Body of pancreas (tissue), 4 donors: ENCODE results near the gene MINDY2. TPM values are rescaled to one million over a fixed set of nuclear protein-coding genes. Genes with fewer than 3 reads are reported as not detected.
"Not testable (repeated sequence)": the region's sequence is repeated elsewhere in the genome, so short reads cannot be mapped to it uniquely, and the experiment has no call there.

Experiments
- ATAC-seq: fragments of 150-250 bp; one replicate; pipeline ENCODE4 v1.9.1; 2016
- DNase-seq, 4 donors: peaks; one replicate each; pipeline ENCODE4 v3.0.0-alpha.2; 2019
- H3K27ac ChIP-seq, 4 donors: fragments of 200-600 bp; sonication (generic); 1 replicate in 3 of 4; 2 replicates in 1 of 4; pipeline versions ENCODE4 v1.5.1 to v1.6.1; 2016 to 2019; ENCODE audit warnings: mild to moderate bottlenecking in 1 of 4, mixed read lengths in 1 of 4, moderate library complexity in 1 of 4
- H3K27me3 ChIP-seq, 2 donors: fragments of 200-600 bp; sonication (generic); one replicate each; pipeline ENCODE4 v1.6.0; 2016; ENCODE audit warnings: mild to moderate bottlenecking in 1 of 2
- H3K36me3 ChIP-seq, 2 donors: fragments of 200-600 bp; sonication (generic); replicated peaks in 1 of 2; 2 replicates each; pipeline ENCODE4 v1.5.1; 2016; ENCODE audit warnings: low read depth in 2 of 2; ENCODE audit not compliant: insufficient read depth in 1 of 2
- H3K4me1 ChIP-seq: fragments of 200-600 bp; sonication (generic); one replicate; pipeline ENCODE4 v1.6.0; 2016
- H3K4me3 ChIP-seq, 2 donors: fragments of 200-600 bp; sonication (generic); 1 replicate in 1 of 2; 2 replicates in 1 of 2; pipeline ENCODE4 v1.5.1; 2016 to 2019
- H3K9me3 ChIP-seq, 3 donors: fragments of 200-600 bp; sonication (generic); 1 replicate in 2 of 3; 2 replicates in 1 of 3; pipeline ENCODE4 v1.5.1; 2016
- CTCF ChIP-seq, 7 experiments: fragments of 450-650 bp in 4 of 7; fragments of 200-600 bp in 3 of 7; sonication (generic) in 3 of 7; IDR thresholded peaks; one replicate each; pipeline ENCODE4 v1.5.1; 2016 to 2019; ENCODE audit warnings: antibody characterized with exemption in 7 of 7
- POLR2A ChIP-seq, 3 donors: fragments of 450-650 bp; IDR thresholded peaks; one replicate each; pipeline ENCODE4 v1.6.1; 2016; ENCODE audit warnings: antibody characterized with exemption in 3 of 3, mild to moderate bottlenecking in 2 of 3
- WGBS, 2 donors: methylation state at CpG; one replicate each; pipeline ENCODE4 v1.1.5; 2017; 5-methylcytosine and 5-hydroxymethylcytosine counted together
- intact Hi-C: fragments of 100-400 bp; cut with DNase I; formaldehyde crosslinking; loops from one replicate; pipeline ENCODE4 v1.15.1; 2023
- total RNA-seq, 2 donors: library from RNA; depleted of rRNA; stranded (reverse); fragments of >200 nt; gene quantifications; one replicate each; pipeline ENCODE4 v1.1.0, GENCODE V29; 2016

Gene MINDY2
- total RNA-seq, 2 donors from 2014 or later = 8.9 to 11.9 TPM

- ATAC-seq = no peak
- WGBS, 2 donors = 97 to 98% methylated on average over 2 of the region's 2 CpGs
Observed at GRCh38 chr15:58830556-58830955, 59.5 kb downstream of the MINDY2 start.

GRCh38 chr15:58833681-58834426 is 62.8 kb downstream of the MINDY2 start:
- H3K4me1 ChIP-seq, intact Hi-C loops, DNase-seq, H3K27ac ChIP-seq, H3K36me3 ChIP-seq, H3K27me3 ChIP-seq, ATAC-seq, H3K4me3 ChIP-seq, H3K9me3 ChIP-seq: not testable (repeated sequence)
- 68 to 79% methylated on average over 9 of the region's 9 CpGs for WGBS, 2 donors

More at GRCh38 chr15:58830556-58830955, 59.5 kb downstream of the MINDY2 start:
- H3K4me1 ChIP-seq = no peaks in the 10 kb centered on the region
- H3K4me3 ChIP-seq = no peak overlapping the region
- intact Hi-C loops = no loop called here
- no peak overlapping the region for H3K27ac ChIP-seq
- H3K27me3 ChIP-seq = no peaks in the 10 kb centered on the region
- TF ChIP-seq POLR2A (IDR thresholded peaks at IDR 0.05) = no peak
- TF ChIP-seq CTCF (IDR thresholded peaks at IDR 0.05) = no peak
- H3K36me3 ChIP-seq = no peaks in the 10 kb centered on the region
- H3K9me3 ChIP-seq = no peaks in the 10 kb centered on the region
- no peak for DNase-seq

- no peaks in the 10 kb centered on the region for H3K36me3 ChIP-seq
- ATAC-seq = peak; percentile 56
- intact Hi-C loops = no loop called here
- no peaks in the 10 kb centered on the region for H3K27me3 ChIP-seq
- no peak for TF ChIP-seq POLR2A (IDR thresholded peaks at IDR 0.05)
- TF ChIP-seq CTCF (IDR thresholded peaks at IDR 0.05) = peak in 4 of 7 experiments; percentile 15 to 40 (median 28)
- H3K27ac ChIP-seq = no peak overlapping the region
- no peak overlapping the region for H3K4me3 ChIP-seq
- H3K9me3 ChIP-seq = no peaks in the 10 kb centered on the region
- H3K4me1 ChIP-seq = no peaks in the 10 kb centered on the region
- 86 to 93% methylated on average over 1 of the region's 1 CpG for WGBS, 2 donors
- DNase-seq = no peak
Observed at GRCh38 chr15:58839485-58839884, 68.4 kb downstream of the MINDY2 start.

- no peaks in the 10 kb centered on the region for H3K9me3 ChIP-seq
- ATAC-seq = no peak
- WGBS, 2 donors = 80 to 88% methylated on average over 8 of the region's 8 CpGs
- no peak for DNase-seq
- no peaks in the 10 kb centered on the region for H3K27me3 ChIP-seq
- no peak overlapping the region for H3K27ac ChIP-seq
- intact Hi-C loops = no loop called here
- H3K36me3 ChIP-seq = no peaks in the 10 kb centered on the region
- no peak for TF ChIP-seq CTCF (IDR thresholded peaks at IDR 0.05)
- no peak for TF ChIP-seq POLR2A (IDR thresholded peaks at IDR 0.05)
- H3K4me1 ChIP-seq = no peaks in the 10 kb centered on the region
- H3K4me3 ChIP-seq = no peak overlapping the region
Observed at GRCh38 chr15:58840048-58840447, 68.9 kb downstream of the MINDY2 start.

GRCh38 chr15:58842713-58843396 is 71.8 kb downstream of the MINDY2 start:
- no peaks in the 10 kb centered on the region for H3K27me3 ChIP-seq
- WGBS, 2 donors = 97 to 99% methylated on average over 4 of the region's 4 CpGs
- H3K9me3 ChIP-seq = no peaks in the 10 kb centered on the region
- intact Hi-C loops = no loop called here
- TF ChIP-seq CTCF (IDR thresholded peaks at IDR 0.05) (no peak), POLR2A (IDR thresholded peaks at IDR 0.05) (no peak)
- no peaks in the 10 kb centered on the region for H3K4me1 ChIP-seq
- no peak for DNase-seq
- H3K36me3 ChIP-seq = no peaks in the 10 kb centered on the region
- no peak for ATAC-seq
- H3K4me3 ChIP-seq = no peak overlapping the region
- H3K27ac ChIP-seq = no peak overlapping the region

GRCh38 chr15:58851205-58851604 is 80.1 kb downstream of the MINDY2 start:
- ATAC-seq, H3K9me3 ChIP-seq, H3K27me3 ChIP-seq, intact Hi-C loops, H3K4me3 ChIP-seq, H3K36me3 ChIP-seq, DNase-seq, H3K4me1 ChIP-seq, H3K27ac ChIP-seq: not testable (repeated sequence)
- WGBS, 2 donors = 96 to 100% methylated on average over 3 of the region's 3 CpGs
